HG03469 (cell line): ENCODE data around the gene BRCC3.

Experiments
- ATAC-seq: cut with Tn5 transposase; IDR thresholded peaks from one replicate; pipeline ENCODE4 v1.9.1; 2021; ENCODE audit warnings: mild to moderate bottlenecking, moderate library complexity, moderate number of reproducible peaks; ENCODE audit not compliant: unreplicated experiment

BRCC3 gene

DNA sequence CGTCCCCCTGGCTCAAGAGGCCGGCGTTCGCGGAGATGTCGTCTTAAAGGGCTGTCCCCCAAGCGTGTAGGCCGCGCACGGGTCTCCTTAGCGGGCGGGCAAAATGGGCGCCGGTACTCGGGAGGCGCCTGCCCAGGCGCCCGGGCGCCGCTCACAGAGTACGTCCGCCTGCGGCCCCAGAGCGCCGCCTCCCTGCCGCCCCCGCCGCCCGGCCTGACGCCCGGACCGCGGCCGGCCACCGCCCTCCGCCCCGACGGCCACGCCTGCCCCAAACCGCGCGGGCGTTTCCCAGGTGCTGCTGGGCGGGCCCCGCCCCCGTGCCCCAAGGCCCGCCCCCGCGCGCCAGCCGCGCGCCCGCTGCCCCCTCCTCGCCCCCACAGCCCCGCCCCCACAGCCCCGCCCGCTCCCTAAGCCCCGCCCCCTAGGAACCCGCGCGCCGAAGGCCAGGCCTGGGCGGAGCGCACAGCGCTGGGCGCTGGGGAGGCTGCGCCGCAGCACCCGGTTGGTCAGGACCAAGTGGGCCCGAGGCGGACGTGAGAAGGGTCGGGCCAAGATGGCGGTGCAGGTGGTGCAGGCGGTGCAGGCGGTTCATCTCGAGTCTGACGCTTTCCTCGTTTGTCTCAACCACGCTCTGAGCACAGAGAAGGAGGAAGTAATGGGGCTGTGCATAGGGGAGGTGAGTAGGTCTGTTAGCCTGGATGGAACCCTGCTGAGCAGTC lies at the start of gene BRCC3, which contains the start of the genes CMC4 and MTCP1:
Gene BRCC3 (plus strand): TSS at position 534 of the 719 bp plus-strand sequence. CDS start 20 bp downstream, at position 554.
Gene CMC4 (minus strand): TSS at position 162 of the 719 bp plus-strand sequence. CDS start 7,113 bp downstream, outside the sequence.
Gene MTCP1 (minus strand): TSS at position 162 of the 719 bp plus-strand sequence. CDS start 5,126 bp downstream, outside the sequence.
- ATAC-seq = peak; percentile 69

DNA sequence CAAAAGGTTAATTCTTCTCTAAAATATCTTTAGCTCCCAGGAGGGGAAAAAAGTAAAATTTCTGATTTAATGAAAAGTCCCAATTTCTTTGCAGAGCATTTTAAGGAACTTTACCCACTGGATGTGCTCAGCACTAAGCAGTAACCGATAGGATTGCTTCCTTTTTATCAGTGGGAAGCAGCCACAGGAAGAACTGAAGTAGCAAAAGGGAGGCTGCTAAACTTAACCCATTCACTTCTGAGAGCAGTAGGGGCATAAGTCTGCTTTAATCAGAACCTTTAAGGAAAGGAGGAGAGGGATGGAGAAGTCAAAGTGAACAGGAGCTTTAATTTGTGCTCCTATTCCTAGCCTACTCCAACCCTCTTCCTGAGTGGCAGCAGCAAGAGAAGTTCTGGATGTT lies 48.7 kb upstream of the BRCC3 start, which contains the start of gene F8:
Gene F8 (minus strand): TSS at position 139 of the 400 bp plus-strand sequence. CDS start 171 bp downstream, outside the sequence.
- no peak for ATAC-seq

DNA sequence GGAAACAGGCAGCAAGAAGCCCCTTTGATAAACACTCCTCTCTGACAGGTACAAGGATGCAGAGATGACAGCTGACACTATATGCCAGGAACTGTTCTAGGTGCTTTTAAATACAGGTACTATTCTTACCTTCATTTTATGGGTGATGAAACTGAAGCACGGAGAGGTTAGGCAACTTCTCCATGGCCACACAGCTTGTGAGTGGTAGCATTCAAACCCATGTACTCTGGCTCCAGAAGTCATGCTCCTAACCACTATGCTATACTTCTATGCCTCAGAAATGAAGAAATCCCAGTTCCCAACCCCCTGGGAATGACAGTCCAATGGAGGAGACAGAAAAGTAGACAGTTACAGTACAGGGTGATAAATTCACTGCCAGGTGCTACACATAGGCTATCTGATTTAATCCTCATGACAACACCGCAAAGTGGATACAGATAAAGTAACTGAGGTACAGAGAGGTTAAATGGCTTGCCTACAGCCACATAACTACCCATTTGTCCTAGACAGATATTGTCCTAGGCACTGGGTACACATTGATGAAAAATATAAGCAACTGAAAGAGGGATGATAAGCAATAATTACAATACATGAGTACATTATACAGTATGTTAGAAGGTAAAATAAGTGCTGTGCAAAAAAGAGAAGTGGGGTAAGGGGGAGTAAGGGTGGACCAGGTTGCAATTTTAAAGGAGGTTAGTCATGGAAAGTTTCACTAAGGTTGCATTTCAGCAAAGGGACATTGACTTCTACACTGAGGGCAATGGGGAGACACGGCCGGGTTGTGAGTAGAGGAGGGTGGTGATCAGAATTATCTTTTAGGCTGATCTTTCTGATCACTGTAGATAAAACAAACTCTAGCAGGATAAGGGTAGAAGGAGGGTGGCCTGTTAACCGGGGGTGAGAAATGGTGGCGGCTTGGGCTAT lies 47.1 kb upstream of the BRCC3 start:
- no peak for ATAC-seq

- no peak for ATAC-seq
Measured at GRCh38 chrX:155026420-155026726, 44.9 kb upstream of the BRCC3 start.

DNA sequence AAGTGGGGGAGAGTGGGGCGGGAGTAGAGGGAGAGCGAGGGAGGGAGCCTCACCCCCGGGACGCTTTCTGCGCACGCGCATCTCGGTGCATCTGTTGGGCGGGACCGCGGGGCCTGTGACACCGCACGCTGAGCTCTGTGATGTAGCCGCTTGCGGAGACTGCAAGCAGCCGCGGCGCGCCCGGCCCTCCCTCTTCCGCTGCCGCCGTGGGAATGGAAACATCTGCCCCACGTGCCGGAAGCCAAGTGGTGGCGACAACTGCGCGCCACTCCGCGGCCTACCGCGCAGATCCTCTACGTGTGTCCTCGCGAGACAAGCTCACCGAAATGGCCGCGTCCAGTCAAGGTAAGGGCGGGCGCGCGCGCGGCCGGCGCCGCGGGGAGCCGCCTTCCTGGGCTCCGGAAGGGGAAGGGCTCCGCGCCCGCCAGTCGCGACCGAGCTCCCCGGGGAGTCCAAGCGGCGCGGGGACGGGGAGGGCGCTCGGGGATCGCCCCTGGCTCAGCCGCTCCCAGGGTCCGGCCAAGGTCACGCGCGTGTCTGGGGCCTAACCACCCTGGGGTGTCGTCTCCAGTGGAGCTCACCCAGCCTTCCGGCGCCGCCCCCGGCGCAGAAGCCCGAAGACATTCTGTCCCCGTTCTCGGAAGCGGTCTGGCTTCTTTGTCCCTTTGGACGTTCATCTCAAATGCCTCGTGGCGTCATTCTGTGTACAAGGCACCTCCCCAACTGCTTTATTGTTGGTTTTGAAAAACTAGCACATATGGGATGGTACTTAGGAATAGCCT lies 44.4 kb upstream of the BRCC3 start, which contains the start of gene FUNDC2:
Gene FUNDC2 (plus strand): TSS at position 118 of the 782 bp plus-strand sequence. CDS start 95 bp downstream, at position 213.
- ATAC-seq = peak; percentile 83

DNA sequence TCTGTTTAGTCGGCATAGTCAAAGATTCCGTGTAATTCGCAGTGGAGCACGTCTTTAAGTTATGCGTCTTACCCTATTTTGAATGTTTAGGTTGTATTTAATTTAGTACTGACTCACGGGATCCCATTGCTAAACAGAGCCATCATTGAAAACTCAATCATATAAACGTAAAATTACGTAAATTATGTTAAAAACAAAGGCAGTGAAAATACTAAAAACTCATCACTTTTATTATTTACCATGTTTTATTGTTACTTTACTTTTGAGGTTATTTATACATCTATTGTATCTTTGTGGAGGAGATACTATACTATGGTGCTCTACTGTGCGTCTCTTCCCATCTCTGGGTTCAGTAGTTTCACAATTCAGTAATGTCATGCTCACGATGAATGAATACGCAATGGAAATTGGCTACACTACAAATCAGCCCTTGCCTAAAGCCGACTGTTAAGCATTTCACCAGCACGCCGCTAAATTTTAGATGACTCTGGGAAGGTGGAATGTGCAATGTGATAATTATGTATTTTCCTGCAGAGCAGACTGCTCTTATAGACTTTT lies 43.7 kb upstream of the BRCC3 start:
- ATAC-seq = no peak

- ATAC-seq = no peak
Measured at GRCh38 chrX:155028129-155028528, 43.2 kb upstream of the BRCC3 start.

DNA sequence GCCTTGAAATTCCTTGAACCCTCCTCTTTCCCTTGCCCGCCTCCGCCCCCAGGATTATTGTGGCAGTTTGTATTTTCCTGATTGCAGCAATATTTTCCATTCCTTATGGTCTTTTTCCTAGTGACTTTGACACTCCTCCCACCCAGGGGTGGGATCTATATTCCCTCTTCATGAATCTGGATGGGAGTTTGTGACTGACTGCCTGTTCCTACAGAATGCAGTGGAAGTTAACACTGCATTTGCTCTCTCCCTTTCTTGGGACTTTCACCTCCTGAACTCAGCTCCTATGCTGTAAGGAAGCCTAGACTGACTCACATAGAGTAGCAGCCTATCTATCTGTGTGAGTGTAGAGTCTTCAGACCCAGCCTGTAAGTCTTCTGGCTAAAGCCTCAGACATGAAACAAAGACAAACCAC lies 42.4 kb upstream of the BRCC3 start:
- ATAC-seq = no peak

DNA sequence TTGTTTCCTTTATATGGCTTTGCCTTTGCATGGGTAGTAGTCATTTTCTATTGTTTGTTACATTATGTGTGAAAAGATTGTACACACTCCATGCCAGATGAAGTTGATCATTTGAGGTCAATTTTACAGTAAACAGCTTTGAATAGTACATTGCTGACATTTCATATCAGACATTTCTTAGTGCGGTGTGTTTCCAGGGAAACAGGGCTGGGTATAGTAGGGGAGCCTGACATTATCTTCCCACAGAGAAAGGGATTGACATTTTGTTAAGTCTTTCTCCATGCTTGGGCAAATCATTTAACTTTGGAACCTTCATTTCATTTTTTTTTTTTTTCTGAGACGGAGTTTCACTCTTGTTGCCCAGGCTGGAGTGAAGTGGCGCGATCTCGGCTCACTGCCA lies 39.7 kb upstream of the BRCC3 start:
- ATAC-seq = no peak

DNA sequence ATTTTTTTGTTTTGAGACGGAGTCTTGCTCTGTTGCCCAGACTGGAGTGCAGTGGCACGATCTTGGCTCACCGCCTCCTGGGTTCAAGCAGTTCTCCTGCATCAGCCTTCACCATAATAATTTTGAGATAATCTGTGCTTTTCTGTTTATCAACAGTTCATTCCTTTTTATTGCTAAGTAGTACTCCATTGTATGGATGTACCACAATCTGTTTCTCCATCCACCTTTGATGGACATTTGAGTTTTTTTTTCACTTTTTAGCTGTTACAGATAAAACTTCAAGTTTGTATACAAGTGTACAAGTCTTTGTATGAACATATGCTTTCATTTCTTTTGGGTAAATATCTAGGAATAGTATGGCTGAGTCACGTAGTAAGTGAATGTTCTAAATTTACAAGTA lies 35.6 kb upstream of the BRCC3 start:
- ATAC-seq = no peak

DNA sequence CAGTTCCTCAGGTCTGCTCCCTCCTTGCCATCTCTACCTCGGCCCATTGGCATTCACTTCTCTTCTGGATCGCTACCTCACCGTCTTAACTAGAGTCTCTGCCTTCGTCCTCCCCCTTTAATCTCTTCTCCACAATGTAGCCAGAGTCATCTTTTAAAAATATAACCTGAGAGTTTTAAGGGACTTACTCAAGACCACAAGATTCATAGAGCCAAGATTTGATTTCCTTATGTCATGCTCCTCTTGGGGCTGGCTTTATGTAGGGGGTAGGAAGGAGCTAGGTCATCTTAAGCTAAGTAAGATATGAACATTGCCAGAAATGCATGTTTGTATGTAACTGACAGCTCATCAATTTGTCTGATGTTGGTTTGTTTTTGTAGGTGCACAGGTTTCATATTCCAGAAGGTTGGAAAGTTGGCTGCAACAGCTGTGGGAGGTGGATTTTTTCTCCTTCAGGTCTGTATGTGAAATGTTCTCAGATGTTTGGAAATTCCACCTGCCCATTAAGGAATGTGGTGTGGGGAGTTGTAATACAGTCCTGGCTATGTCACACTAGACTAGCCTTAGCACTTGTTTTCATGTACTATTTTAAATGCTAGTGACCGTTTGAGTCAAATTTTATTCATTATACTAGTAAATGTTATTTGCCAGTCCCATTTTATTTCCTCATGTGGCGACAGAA lies 25.0 kb upstream of the BRCC3 start:
- no peak for ATAC-seq

DNA sequence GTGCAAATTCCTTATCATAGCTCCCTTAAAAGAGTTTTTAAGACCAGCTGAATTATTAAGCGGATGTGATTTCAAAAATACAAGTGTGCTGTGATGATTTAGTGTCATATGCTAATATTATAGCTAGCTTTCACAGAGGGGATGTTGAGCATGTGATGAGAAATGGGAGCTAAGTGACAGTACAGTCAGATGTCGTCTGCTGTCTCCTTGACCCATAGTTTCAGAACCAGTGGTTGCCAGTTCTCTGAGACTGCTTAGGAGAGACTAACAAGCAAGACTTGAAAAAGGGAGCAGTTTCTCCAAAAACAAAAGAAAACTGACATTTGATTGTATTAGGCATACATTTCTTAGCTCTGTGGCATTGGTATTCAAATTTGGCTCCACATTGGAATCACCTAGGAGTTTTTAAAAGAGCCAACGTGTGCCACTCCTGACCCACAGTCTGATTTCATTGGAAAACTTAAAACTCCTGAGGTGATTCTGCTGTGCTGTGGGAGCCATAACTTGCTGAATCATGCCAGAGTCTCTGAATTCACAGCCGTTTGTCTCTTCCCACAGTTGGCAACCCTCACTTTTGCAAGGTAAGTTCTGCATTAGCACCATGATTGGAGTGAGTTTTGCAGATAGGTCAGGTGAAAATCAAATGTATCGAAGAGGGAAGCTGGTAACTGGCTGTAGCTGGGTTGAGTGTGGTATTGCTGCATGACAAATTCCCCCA lies 24.3 kb upstream of the BRCC3 start:
- ATAC-seq = no peak

DNA sequence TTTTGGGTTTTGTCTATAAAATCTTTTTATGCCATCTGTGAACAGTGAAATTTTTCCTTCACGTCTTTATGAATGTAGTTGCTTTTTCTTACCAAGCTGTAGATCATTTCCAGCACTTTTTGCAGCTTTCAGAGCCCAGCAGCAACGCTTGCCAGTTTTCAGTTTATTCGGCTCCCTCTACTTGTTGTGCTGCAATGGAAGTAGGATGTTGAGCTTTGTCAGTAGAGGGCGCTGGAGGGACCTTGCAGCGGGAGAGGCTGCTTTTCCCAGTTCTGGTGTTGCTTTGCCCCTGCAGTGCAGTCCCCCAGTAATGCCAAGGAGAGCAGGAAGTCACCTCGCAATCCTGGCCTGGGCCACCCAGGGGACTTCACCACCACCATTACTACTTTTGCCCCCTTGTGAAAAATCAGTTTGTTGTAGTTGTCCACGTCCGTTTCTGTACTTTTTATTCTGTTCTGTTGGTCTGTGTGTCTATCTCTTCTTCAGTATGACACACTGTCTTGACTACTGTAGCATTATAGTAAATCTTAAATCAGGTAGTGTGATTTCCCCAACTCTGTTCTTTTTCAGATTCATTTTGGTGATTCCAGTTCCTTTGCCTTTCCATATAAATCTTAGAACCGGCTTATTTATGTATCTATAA lies 22.2 kb upstream of the BRCC3 start:
- no peak for ATAC-seq

DNA sequence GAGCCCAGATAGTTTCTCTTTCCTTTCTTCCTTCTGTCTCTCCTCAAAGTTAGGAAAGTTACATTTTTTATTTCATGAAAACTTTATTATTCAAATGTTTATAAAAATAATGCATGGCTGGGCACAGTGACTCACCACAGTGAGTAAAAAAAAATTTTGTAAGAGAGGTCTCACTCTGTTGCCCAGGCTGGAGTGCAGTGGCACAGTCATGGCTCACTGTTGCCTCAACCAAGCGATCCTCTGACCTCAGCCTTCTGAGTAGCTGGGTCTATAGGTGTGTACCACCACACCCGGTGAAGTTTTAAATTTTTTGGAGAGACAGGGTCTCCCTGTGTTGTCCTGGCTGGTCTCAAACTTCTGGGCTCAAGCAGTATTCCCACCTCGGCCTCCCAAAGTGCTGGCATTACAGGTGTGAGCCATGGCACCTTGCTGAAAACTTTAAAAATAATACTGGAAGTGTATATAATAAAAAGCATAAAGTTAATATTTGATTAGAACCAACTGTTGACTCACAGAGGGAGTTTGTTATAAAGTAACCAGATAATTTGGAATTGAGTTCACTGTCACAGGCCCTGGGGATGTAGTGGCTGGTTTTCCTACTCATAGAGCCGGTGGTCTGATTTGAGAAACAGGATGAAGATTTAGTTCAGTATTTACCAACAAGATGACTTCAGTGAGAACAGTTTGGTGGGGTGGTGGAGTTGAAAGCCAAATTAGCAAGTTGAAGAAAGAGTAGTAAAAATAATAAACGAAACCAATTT lies 18.4 kb upstream of the BRCC3 start:
- no peak for ATAC-seq

DNA sequence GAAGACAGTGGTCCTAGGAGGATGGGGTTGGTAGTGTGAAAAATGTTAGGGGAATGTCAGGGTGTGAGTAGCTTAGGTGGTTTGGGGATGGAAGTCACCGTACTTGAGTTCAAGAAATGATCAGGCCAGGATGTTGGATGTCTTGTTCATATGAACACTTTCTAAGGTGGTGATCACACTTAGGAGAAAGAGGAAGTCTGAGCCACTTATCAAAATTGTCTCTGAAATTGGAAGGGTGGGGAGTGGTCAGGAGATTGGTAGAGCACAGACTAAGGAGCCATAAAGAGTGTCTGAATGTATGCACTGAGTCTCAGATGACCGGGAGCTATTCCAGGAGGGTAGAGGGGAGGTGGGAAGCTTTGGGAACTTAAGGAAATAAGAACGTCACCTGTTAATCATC lies 17.7 kb upstream of the BRCC3 start:
- no peak for ATAC-seq

- no peak for ATAC-seq
Measured at GRCh38 chrX:155054255-155054654, 17.1 kb upstream of the BRCC3 start.

DNA sequence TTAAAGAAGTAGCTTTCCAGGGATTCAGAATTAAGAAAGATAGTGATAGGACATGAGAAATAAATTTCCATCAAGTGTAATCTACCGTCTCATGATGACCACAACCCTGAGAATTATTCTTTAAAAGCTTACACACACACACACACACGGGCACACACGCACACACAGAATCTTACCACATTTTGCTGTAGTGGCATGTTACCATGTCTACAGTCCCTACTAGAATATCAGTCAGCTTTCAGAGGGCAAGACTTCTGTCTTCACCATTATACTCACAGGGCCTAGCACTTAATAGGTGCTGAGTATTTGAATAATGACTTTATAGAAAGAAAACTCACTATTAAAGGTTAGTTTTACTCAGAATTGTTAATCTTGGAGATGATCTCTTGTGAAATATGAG lies 15.8 kb upstream of the BRCC3 start:
- no peak for ATAC-seq

DNA sequence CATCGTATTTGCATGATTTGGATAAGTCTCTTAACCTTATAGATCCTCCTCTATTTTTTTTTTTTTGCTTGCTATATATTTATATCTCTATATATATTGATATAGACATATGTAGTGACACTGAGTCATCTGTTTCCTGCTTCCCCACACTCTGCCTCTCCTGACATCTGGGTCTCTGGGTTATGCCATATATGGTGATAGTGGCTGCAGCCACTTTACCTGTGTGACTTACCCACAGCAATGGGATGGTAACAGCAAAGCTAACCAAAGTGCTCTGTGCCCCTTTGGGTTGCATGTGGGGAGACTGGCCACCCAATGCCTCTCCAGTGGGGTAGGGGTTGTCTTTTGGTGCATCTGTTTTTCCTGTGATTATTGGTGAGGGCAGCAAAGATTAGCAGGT lies 14.8 kb upstream of the BRCC3 start:
- no peak for ATAC-seq
